Breast epithelium (tissue), 3 donors: ENCODE results near the gene AVPR2.

Experiments used
- POLR2A ChIP-seq: fragments of 450-650 bp; IDR thresholded peaks from one replicate; pipeline ENCODE4 v1.6.1; 2016; ENCODE audit warnings: antibody characterized with exemption, mild to moderate bottlenecking, moderate library complexity
- POLR2AphosphoS5 ChIP-seq, 3 donors: sonication (generic); formaldehyde crosslinking; IDR thresholded peaks; one replicate each; pipeline ENCODE4 v1.6.1; 2017; ENCODE audit warnings: antibody characterized with exemption in 3 of 3

- TF ChIP-seq POLR2AphosphoS5 (IDR thresholded peaks at IDR 0.05): no peak
- TF ChIP-seq POLR2A: no peak
These were observed 24.6 kb upstream of the AVPR2 start for GRCh38 chrX:153879741-153880439.
